Right ventricle myocardium inferior (tissue), 1 donor: ENCODE results near the gene ERBIN. TPM values are rescaled to one million over a fixed set of nuclear protein-coding genes. Genes with fewer than 3 reads are reported as not detected.
"Not testable (repeated sequence)": the region's sequence is repeated elsewhere in the genome, so short reads cannot be mapped to it uniquely, and the experiment has no call there.

Experiments used
- ATAC-seq: fragments of 200-7000 bp; cut with Tn5 transposase; one replicate; pipeline ENCODE4 v1.9.1; 2020; ENCODE audit warnings: mild to moderate bottlenecking, moderate library complexity
- DNase-seq: peaks from one replicate; pipeline ENCODE4 v3.0.0; 2021; ENCODE audit errors: missing footprints
- intact Hi-C: fragments of 100-400 bp; cut with DNase I; formaldehyde crosslinking; loops from one replicate; pipeline ENCODE4 v1.11.0; 2022
- total RNA-seq: library from RNA; stranded (reverse); fragmentation: NEBNext Ultra II Directional; extraction: Animal tissue kit (Norgen Biotek cat#: 25700); gene quantifications from one replicate; pipeline ENCODE4 v1.2.1, GENCODE V29; 2021
- donor health status: DM: no; HTN: yes; CAD: no; lungs with severe emphysema.

ERBIN gene
- total RNA-seq, 1 donor from 2014 or later: 30.5 TPM

DNA sequence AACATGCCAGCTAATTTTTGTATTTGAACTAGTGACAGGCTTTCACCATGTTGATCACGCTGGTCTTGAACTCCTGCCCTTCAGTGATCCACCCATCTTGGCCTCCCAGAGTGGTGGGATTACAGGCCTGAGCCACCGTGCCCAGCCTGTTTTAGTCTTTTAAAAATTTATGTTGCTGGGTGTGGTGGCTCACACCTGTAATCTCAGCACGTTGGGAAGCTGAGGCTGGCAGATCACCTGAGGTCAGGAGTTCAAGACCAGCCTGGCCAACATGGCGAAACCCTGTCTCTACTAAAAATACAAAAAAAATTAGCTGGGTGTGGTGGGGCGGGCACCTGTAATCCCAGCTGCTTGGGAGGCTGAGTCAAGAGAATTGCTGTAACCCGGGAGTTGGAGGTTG lies 10.7 kb upstream of the ERBIN start:
- intact Hi-C loops, DNase-seq, ATAC-seq: not testable (repeated sequence)

DNA sequence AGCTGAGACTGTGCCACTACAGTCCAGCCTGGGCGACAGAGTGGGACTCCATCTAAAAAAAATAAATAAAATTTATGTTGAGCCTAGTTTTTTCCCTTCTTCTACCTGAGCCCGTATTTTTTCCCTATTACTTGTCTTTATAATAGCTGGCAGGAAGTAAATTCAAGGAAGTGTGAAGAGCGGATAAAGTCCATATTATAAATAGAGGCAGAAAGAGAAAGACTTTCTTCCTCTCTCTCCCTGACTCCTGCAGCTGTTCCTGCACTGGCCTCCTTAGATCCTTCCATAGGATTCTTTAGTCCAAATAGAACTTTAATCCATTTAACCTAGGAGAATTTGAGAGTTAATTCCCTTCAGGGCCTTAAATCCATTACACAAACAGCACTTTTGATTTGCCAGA lies 10.3 kb upstream of the ERBIN start:
- DNase-seq: no peak
- ATAC-seq: no peak
- intact Hi-C loops: no loop called here

GRCh38 chr5:65916636-65917035 lies 9.7 kb upstream of the ERBIN start:
- DNase-seq (no peak), ATAC-seq (no peak)
- intact Hi-C loops: no loop called here

DNA sequence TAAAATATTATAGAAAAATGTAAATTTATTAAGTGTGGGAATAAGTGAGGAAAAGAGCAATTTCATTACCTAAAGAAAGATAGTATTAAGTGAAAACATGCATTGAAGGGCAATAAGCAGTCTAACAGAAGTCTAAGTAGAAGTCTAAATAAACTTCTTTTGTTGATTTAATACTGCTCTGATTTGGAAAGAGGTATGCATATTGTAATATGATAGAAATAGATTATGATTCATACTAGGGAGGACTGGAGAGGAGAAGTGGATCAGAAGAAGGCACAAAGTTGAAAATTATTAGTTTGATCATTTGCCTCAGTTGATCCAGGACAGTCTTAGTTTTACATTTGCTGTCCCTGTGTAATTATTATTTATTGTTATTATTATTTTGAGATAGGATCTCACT lies 6.6 kb upstream of the ERBIN start:
- DNase-seq: no peak
- no peak for ATAC-seq
- intact Hi-C loops: loop anchor here (10.0 kb wide), 1 partner anchor 95 kb away; no protein-coding TSS in a partner anchor

DNA sequence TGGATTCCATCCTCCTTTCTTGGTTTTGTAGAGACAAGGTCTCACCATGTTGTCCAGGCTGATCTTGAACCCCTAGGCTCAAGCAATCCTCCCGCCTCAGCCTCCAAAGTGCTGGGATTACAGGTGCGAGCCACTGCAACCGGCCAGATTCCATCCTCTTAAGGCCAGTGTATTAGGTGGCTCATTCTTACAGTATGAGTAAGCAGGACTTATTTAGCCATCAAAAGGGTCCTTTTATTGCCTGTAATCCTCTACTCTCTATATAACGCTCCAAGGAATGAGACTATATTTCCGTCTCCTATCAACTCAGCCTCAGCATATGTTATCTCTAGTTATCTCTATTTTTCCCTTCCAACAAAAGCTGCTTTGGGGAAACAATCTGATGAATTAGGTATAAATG lies 3.0 kb upstream of the ERBIN start:
- DNase-seq: no peak
- intact Hi-C loops: loop anchor here (10.0 kb wide), 1 partner anchor 91 kb away; no protein-coding TSS in a partner anchor
- no peak for ATAC-seq

- DNase-seq (no peak), ATAC-seq (no peak)
- intact Hi-C loops: loop anchor here (2.0 to 10.0 kb wide), 2 partner anchors 90 to 220 kb away; partner anchors contain the start of gene SREK1
Observed at GRCh38 chr5:65924366-65925043, 1.9 kb upstream of the ERBIN start.

DNA sequence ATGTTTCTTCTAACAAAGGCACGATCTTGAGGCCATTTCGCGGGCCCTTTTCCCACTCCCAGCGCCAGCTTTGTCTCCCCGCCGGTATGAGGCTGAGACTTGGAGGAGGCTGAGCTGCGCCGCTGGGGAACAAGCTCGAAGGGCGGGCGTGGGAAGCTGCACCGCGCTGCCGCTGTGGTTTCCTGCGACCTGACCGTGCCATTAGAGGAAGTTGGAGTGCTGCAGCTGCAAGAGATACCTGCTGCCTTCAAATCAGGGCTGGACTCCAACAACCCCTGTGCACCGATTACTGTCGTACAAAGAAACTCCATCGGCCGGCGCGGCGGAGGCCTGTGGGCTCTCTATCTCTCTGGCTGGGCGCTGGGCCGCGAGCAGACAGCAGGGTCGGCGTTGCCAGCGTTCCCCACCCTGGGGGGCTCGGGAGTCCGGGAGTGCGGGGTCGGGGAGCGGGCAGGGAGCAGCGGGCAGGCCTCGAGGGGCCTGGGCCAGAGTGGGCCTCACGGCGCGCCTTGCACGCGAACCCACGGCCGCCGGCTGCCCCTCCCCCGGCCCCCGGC lies 1.3 kb upstream of the ERBIN start:
- ATAC-seq (peak; percentile 32), DNase-seq (peak; percentile 93)
- intact Hi-C loops: loop anchor here (2.0 to 10.0 kb wide), 2 partner anchors 90 to 220 kb away; partner anchors contain the start of gene SREK1

DNA sequence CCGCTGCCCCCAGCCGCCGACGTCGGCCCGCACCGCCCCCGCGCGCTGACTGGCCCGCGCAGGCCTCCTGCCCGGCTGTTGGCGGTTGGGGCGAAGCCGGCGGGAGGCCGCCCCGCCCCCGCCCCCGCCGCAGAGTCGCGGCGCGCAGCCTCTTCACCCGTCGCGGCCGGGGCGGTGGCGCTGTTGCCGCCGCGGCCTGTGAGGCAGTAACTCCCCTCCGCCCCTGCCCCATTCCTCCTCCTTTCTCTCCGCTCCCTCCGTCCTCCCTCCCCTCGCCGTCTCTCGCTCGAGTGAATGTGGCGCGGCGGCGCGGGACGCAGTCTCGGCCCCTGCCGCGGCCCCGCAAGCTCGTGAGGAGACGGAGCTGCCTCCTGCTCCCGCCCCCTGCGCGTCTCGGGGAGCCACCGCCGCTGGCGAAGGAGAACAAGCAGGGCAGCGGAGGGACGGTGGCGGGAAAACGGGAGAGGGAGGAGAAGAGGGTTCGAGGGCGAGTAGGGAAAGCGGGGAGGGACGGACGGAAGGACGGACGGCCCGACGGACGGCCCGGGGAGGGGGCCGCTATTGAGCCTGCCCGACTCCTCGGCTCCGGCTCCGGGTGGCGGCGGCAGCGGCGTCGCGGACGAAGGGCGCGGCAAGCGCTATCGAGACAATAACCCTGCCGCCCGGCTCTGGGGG lies 637 bp upstream of the ERBIN start:
- ATAC-seq: peak; percentile 93
- DNase-seq: peak; percentile 93
- intact Hi-C loops: loop anchor here (2.0 to 10.0 kb wide), 2 partner anchors 89 to 219 kb away; partner anchors contain the start of gene SREK1

- no peak for ATAC-seq
- DNase-seq: no peak
- intact Hi-C loops: loop anchor here (10.0 kb wide), 1 partner anchor 88 kb away; no protein-coding TSS in a partner anchor
Observed at GRCh38 chr5:65926893-65927292, 518 bp downstream of the ERBIN start.

DNA sequence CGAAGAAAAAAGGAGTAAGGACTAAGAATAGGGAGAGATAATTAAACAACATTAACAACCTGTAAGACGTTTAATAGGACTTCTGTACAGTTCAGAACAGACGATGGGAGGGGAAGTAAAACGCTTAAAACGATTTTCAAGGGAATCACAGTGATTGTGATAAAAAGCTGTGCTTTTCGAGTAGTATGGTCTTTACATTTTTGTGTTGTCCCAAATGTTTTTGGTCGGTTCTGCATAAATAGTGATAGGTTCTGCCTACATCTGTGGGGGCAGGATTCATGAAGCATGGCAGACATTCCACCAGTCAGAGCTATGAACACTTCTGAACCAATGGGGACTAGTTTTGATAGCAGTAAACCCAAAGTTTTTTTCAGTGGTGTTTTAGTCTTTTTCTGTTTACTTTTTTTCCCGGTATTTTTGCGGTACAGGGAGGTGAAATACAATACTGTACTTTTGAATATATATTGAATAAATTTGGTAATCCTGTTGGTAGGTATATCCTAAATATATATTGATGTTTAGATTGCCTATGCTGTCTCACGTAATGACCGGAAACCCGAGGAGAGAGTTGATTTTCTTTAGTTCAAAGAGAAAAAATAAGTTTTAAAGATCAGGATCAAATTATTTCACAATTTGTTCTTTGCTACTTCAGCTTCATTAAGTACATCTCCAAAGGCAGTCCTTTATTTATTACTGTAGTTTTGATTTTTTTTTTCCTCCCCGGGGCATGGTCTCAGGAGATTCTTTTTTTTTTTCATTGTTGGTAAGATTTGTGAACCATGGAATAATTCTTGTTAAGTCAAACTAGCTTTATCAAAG lies 1.3 kb downstream of the ERBIN start:
- DNase-seq (no peak), ATAC-seq (no peak)
- intact Hi-C loops: loop anchor here (10.0 kb wide), 1 partner anchor 87 kb away; no protein-coding TSS in a partner anchor

GRCh38 chr5:65928322-65928752 lies 2.0 kb downstream of the ERBIN start:
- no peak for ATAC-seq
- DNase-seq: no peak
- intact Hi-C loops: loop anchor here (10.0 kb wide), 1 partner anchor 86 kb away; no protein-coding TSS in a partner anchor

- no peak for DNase-seq
- intact Hi-C loops: loop anchor here (10.0 kb wide), 1 partner anchor 86 kb away; no protein-coding TSS in a partner anchor
- no peak for ATAC-seq
Observed at GRCh38 chr5:65928860-65929259, 2.5 kb downstream of the ERBIN start.

DNA sequence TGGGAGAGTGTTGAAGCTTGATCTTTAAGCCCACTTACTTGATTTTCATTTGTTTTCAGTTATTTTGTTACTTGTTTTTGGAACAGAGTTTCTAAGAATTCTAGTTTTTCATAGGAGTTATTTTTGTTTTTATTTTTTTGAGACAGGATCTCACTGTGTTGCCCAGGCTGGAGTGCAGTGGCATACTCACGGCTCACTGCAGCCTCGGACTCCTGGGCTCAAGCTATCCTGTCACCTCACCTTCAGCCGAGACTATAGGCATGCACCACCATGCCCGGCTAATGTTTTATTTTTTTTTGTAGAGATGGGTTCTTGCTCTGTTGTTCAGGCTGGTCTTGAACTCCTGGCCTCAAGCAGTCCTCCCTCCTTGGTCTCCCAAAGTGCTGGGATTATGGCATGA lies 6.3 kb downstream of the ERBIN start:
- ATAC-seq (no peak), DNase-seq (no peak)
- intact Hi-C loops: no loop called here

DNA sequence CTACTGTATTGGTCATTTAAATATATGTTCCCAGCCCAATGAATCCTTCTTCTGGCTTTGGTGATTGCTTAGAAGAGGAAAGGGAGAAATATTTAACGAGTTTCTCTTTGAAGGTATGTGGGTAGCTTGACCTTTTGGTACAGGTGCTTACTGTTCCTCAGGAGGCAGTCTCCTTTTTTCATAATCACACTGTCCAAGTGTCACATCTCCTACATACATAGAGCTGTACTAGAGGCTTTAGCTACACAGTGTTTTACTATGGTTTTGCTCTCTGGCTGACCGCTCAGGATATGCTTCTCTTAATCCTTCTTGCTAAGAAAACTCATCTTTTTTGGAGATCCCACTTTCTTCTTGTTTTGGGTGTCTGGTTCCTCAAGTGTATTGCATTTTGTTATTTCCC lies 6.9 kb downstream of the ERBIN start:
- intact Hi-C loops: no loop called here
- no peak for ATAC-seq
- DNase-seq: no peak

DNA sequence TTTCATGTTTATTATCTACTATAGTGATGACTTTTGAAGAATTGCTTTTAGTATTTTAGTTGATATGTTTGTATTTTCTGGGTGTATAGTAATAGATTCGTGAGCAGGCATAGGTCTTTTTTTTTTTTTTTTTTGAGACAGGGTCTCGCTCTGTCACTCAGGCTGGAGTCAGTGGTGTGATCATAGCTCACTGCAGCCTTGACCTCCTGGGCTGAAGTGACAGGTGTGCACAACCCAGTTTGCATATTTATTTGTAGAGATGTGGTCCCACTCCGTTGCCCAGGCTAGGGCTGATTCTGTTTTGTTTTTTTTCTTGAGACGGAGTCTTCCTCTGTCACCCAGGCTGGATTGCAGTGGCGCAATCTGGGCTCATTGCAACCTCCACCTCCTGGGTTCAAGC lies 11.9 kb downstream of the ERBIN start:
- no peak for DNase-seq
- intact Hi-C loops: no loop called here
- no peak for ATAC-seq

DNA sequence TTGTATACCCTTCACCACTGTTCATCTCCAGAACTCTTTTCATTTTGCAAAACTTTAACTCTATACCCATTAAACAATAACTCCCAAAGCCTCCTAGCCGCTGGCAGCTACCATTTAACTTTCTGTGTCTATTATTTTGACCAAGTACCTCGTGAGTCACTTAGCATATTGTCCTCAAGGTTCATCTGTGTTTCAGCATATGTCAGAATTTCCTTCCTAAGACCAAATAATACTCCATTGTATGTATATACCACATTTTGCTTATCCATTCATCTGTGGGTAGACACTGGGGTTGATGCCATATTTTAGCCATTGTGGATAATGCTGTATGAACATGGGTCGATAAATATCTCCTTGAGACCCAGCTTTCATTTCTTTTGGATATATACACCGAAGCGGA lies 17.4 kb downstream of the ERBIN start:
- intact Hi-C loops: no loop called here
- no peak for DNase-seq
- ATAC-seq: no peak

DNA sequence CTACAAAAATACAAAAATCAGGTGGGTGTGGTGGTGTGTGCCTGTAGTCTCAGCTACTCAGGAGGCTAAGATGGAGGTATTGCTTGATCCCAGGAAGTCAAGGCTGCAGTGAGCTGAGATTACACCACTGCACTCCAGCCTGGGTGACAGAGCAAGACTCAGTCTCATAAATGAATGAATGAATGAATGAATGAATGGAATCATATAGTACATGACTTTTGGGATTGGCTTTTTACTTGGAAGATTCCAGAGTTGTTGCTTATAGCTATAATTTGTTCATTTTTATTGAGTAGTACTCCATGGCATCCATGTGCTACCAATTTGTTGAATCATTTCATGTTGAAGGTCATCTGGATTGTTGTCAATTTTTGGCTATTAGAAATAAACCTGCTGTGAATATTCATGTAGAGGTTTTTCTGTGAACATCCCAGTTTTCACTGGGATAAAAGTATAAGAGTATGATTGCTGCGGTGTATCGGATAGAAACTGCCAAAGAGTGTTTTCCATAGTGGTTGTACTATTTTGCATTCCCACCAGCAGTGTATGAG lies 19.9 kb downstream of the ERBIN start:
- ATAC-seq (no peak), DNase-seq (no peak)
- intact Hi-C loops: no loop called here

DNA sequence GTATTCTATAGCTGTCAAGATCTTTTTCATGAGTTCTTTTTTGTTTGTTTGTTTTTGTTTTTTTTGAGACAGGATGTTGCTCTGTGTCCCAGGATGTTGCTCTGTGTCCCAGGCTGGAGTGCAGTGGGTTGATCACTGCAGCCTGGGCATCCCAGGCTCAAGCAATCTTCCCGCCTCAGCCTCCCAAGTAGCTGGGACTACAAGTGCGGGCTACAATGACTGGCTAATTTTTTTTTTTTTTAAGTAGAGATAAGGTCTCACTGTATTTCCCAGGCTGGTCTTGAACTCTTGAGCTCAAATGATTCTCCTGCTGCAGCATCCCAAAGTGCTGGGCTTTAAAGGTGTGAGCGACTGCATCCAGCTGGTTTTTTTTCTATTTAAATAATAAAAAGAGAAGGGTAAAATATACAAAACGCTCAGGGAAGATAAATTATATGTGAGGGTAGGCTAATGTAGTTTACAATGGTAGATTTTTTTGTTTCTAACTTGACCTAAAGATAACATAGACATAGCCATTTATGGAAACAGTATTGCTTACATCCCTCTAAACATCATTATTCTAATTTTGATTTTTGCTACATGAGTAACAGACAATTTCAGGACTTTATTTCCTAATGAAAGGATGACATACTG lies 21.9 kb downstream of the ERBIN start:
- intact Hi-C loops: no loop called here
- ATAC-seq: no peak
- DNase-seq: no peak
